GM19395 (cell line): ENCODE measurements around the gene SRPK3.
"Not testable (repeated sequence)": the region's sequence is repeated elsewhere in the genome, so short reads cannot be mapped to it uniquely, and the experiment has no call there.

Experiments used
- ATAC-seq: cut with Tn5 transposase; IDR thresholded peaks from one replicate; pipeline ENCODE4 v1.9.1; 2021; ENCODE audit warnings: mild to moderate bottlenecking, moderate library complexity; ENCODE audit not compliant: unreplicated experiment

Gene SRPK3

DNA sequence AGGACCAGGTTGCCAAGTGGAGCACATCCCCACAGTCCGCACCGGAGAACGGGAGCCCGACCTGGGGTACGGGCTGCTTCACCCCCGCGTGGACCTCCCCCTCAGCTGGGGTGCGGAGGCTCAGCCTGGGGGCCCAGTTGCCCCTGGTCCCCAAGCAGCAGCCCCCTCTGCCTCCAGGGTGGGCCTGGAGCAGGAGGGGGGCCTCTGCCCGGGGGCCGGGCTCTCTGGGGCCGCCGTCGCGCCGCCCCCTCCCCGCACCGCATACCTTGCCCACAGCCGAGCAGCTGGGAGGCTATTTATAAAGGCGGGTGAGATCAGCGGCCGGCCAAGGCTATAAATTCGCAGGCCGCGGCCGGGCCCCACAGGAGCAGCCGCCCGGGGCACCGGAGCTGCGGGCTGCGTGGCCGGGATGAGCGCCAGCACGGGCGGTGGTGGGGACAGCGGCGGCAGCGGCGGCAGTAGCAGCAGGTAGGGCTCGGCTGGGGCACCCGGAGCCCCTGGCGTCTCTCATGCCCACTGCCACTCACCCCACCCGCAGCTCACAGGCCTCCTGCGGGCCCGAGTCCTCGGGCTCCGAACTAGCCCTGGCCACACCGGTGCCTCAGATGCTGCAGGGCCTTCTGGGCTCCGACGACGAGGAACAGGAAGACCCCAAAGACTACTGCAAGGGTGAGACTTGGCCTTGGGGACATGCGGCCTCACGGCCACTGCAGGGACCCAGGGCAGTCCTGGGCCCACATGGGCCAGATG lies at the start of gene SRPK3:
Gene SRPK3 (plus strand): TSS at position 364 of the 750 bp plus-strand sequence. CDS start 46 bp downstream, at position 410.
- ATAC-seq = no peak

GRCh38 chrX:153731117-153731844 lies 49.6 kb upstream of the SRPK3 start:
- ATAC-seq = no peak

- ATAC-seq = no peak
Observed at GRCh38 chrX:153731845-153732215, 49.0 kb upstream of the SRPK3 start.

DNA sequence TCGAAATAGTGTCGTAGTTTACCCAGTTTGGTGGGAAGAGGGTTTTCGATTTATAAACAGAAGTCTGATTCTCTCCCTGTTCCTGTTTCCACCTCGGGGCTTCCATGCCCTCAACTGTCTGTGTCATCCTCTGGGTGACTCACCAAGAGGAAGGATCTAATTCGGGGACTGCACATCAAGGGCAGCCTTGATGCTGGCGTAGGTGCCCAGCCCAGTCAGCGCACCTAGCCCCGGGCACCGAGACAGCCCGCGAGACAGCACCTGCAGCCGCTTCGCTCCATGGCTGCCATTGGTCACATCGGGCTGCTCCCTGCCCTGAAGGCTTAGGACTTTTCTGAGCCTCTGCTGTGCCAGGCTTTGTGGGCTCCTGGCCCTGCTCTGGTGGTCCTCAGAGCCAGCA lies 48.4 kb upstream of the SRPK3 start:
- no peak for ATAC-seq

DNA sequence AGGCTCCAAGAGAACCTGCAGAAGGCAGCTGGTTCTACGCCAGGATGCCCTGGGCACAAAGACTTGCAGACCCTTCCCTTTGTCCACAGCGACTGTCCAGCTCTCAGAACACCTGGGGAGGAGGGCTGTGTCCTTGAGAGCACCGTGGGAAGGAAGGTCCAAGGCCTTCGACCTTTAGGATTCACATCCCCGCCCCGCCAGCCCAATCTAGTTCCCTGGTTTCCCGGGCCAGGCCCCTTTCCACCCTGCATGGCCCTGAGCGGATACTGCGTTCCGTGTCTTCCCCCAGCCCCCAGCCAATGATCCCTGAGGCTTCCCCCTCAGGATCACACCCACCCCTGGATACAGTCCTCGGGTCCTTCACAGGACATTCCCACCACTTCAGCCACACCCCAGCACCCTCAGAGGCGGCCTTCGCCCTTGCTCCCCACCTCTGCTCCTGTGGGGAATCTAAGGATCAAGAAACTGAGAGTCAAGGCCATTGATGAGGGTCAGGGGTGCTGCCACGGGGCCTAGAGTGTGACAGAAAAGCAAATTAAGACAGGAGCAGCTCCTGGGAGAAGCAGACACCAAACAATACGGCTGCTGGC lies 47.1 kb upstream of the SRPK3 start:
- no peak for ATAC-seq

GRCh38 chrX:153734871-153735270 lies 46.0 kb upstream of the SRPK3 start:
- no peak for ATAC-seq

DNA sequence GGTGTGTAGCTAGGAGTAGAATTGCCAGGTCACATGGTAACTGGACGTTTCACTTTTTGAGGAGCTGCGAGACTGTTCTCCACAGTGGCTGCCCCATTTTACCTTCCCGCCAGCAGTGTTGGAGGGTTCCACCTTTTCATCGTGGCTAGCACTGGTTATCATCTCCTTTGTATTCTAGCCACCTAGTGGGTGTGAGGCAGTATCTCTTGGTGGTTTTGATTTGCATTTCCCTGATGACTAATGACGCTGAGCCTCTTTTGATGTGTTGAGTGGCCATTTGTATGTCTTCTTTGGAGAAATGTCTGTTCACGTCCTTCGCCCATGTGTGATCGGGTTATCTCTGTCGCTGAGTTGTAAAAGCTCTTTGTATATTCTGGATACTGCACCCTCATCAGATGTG lies 45.6 kb upstream of the SRPK3 start:
- no peak for ATAC-seq

- ATAC-seq = no peak
Observed at GRCh38 chrX:153736071-153736820, 44.6 kb upstream of the SRPK3 start.

GRCh38 chrX:153736871-153737441 lies 43.9 kb upstream of the SRPK3 start:
- no peak for ATAC-seq

DNA sequence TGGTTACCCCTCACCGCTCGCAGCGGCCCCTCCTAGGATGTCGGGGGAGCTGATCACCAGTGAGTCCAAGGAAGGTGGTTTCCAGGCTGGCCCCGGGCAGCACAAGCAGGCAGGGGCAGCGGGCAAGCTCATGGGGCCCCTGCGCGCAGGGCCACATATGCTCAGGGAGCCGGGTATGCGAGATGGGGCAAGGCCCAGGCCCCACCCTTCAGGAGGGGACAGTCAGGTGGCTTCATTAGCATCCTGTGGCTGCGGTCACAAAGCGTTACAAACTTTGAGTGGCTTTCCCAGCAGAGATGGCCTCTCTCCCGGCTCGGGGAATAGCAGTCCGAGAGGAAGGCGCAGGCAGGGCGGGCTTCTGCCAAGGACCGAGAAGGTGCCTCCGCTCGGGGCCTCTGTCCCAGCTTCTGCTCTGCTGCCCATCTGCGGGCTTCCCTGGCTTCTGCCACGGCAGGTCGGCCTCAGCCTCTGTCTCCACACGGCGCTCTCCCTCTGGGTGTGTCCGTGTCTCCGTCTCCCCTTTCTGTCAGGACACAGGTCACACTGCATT lies 42.7 kb upstream of the SRPK3 start:
- ATAC-seq = no peak

DNA sequence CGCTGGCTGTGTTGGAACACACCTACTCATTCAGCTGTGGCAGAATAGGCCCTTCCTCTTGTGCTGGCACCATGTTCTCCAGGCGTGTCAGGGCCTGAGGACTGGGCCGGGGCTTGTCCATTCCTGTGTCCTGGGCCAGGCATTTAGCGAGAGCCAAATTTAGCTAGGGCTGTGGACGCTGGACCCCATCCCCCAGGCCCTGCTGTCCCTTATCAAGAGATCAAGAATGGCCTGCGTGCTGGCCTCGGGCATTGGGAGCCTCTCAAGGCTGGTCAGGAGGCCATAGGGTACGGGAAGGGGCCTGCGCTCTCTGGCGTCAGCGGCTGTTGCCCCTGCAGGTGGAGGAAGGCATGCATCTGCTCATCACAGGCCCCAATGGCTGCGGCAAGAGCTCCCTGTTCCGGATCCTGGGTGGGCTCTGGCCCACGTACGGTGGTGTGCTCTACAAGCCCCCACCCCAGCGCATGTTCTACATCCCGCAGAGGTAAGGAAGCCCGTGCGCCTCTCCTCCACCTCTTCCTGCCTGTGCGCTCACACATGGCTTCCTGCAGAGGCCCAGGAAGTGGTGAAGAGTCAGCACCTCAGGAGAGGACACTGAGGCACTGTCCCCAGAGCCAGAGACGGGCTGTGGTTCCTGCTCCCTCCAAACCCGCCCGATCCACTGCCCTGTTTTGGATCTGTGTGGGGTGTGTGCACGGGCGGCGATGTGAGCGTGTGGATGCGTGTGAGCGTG lies 40.9 kb upstream of the SRPK3 start:
- no peak for ATAC-seq

GRCh38 chrX:153740631-153741222 lies 40.1 kb upstream of the SRPK3 start:
- ATAC-seq = no peak

- ATAC-seq = no peak
Observed at GRCh38 chrX:153741446-153741845, 39.4 kb upstream of the SRPK3 start.

- not testable (repeated sequence) for ATAC-seq
Observed at GRCh38 chrX:153742111-153742510, 38.7 kb upstream of the SRPK3 start.

GRCh38 chrX:153742796-153743467 lies 37.9 kb upstream of the SRPK3 start:
- not testable (repeated sequence) for ATAC-seq

GRCh38 chrX:153743468-153744209 lies 37.2 kb upstream of the SRPK3 start:
- ATAC-seq = not testable (repeated sequence)

DNA sequence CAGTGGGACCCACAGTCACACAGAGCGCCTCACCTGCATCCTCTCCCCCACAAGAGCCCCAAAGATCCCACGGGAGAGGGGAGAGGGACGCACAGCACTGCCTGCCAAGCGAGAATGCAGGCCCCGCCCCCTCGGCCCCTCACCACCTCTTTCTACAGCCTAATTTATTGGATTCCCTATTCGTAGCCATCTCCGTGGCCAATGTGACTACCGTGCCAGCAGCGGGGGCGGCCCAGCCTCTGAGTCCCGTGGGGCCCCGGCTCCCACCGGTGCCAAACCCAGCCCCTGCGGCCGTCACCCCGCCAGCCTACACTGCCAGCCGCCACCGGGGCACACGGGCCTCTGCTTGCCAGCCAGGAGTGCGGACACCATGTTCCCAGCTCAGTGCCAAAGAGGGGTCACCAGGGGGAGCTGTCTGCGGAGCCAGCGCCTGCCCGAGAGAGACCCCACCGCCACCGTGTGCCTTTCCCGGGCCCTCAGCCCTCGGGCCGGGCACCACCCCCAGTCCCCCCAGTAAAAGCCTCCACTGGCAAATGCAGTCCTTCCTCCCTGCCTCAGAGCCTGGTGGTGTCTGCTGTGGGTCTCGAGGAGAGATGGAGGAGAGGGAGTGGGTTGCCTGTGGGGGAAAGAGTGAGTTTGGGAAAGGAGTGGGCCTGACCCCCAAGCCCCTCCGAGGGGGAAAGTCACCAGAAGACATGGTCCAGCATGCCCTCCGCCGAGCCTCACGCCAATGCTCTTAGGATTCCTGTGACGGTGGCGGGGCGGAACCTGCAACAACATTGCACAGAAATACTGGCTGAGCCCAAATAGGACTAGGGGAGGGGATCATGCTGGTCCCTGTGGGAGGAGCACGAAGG lies 36.4 kb upstream of the SRPK3 start:
- no peak for ATAC-seq
